Adrenal gland (tissue), 12 donors: ENCODE data around the gene ADA. TPM values are rescaled to one million over a fixed set of nuclear protein-coding genes. Genes with fewer than 3 reads are reported as not detected.
A peak's percentile ranks its signal among the peaks of the same experiment; 100 is the strongest.

Source experiments
- DNase-seq, 7 donors: peaks; one replicate each; pipeline ENCODE4 v3.0.0-alpha.2; 2019 to 2020
- H3K27ac ChIP-seq, 5 donors: fragments of 200-600 bp; sonication (generic) in 4 of 5; 1 replicate in 3 of 5; 2 replicates in 2 of 5; pipeline versions ENCODE4 v1.5.1 to v1.8.0; 2016 to 2020; ENCODE audit warnings: mild to moderate bottlenecking in 1 of 5
- H3K27me3 ChIP-seq: fragments of 200-600 bp; 2 replicates; pipeline ENCODE4 v1.8.0; 2021
- H3K36me3 ChIP-seq, 2 donors: fragments of 200-600 bp; replicated peaks in 1 of 2; 1 replicate in 1 of 2; 2 replicates in 1 of 2; pipeline versions ENCODE4 v1.5.1 to v1.8.0; 2018 to 2022
- H3K4me1 ChIP-seq, 2 donors: fragments of 200-600 bp; replicated peaks in 1 of 2; 1 replicate in 1 of 2; 2 replicates in 1 of 2; pipeline versions ENCODE4 v1.5.1 to v1.8.0; 2018 to 2021
- H3K4me3 ChIP-seq, 4 donors: fragments of 200-600 bp; sonication (generic) in 3 of 4; one replicate each; pipeline ENCODE4 v1.5.1; 2016 to 2018
- H3K9me3 ChIP-seq, 3 donors: fragments of 200-600 bp; sonication (generic) in 1 of 3; replicated peaks in 1 of 3; 1 replicate in 2 of 3; 2 replicates in 1 of 3; pipeline versions ENCODE4 v1.5.1 to v1.8.0; 2016 to 2021
- POLR2A ChIP-seq, 2 donors: fragments of 450-650 bp; IDR thresholded peaks; one replicate each; pipeline ENCODE4 v1.6.1; 2017; ENCODE audit warnings: antibody characterized with exemption in 2 of 2, mild to moderate bottlenecking in 2 of 2, moderate library complexity in 1 of 2
- whole genome bisulfite sequencing, 4 donors: extraction: QIAGEN DNeasy Blood & Tissue Kit in 2 of 4; methylation state at CpG; one replicate each; pipeline versions ENCODE4 v1.1.5 to v1.1.7; 2013 to 2017; 5-methylcytosine and 5-hydroxymethylcytosine counted together
- intact Hi-C, 2 donors: fragments of 100-400 bp; cut with DNase I; formaldehyde crosslinking; loops; one replicate each; pipeline versions ENCODE4 v1.14.1 to v1.15.0; 2022 to 2023
- polyA plus RNA-seq, 3 donors: library from polyadenylated mRNA; stranded (reverse); fragments of 200-250 nt in 2 of 3; fragments of 350-450 nt in 1 of 3; fragmentation: Illumina TruSeq in 1 of 3; extraction: RNeasy Lipid Tissue Mini Kit (QIAGEN cat#74804) in 1 of 3; gene quantifications; one replicate each; pipeline ENCODE4 v1.2.3, GENCODE V29; 2013 to 2014
- total RNA-seq, 9 donors: library from RNA; depleted of rRNA in 4 of 9; stranded (reverse); fragments of >200 nt in 4 of 9; fragments of 120-200 nt in 1 of 9; fragmentation: NEBNext Ultra II Directional in 1 of 9; extraction: Animal tissue kit (Norgen Biotek cat#: 25700) in 1 of 9; gene quantifications; one replicate each; pipeline versions ENCODE4 v1.1.0 to v1.2.4, GENCODE V29; 2013 to 2023
- TF ChIP-seq, protein P1 (sequence below), 6 experiments: fragments of 450-650 bp in 4 of 6; fragments of 200-600 bp in 2 of 6; sonication (generic) in 1 of 6; IDR thresholded peaks; 1 replicate in 5 of 6; 2 replicates in 1 of 6; pipeline versions ENCODE4 v1.5.1 to v1.8.0; 2016 to 2021; ENCODE audit warnings: antibody characterized with exemption in 6 of 6, mild to moderate bottlenecking in 2 of 6, moderate library complexity in 1 of 6
- donor health status: healthy with polysubstance abuse.
- donor health status: Bipolar disorder and iron deficiency.
- donor health status: DM: yes; HTN: yes; CAD: no.
- donor health status: DM: no; HTN: no; CAD: no.
- donor health status: DM: no; HTN: no; CAD: no.
- donor health status: DM: yes; HTN: yes; CAD: no.

The ADA gene
- total and polyA plus RNA-seq, 12 donors, result 3.4 to 16.4 (median 10.0) TPM

GRCh38 chr20:44693627-44694026 lies 42.1 kb upstream of the ADA start:
- no peak for DNase-seq
- intact Hi-C loops, result no loop called here
- Histone ChIP-seq H3K36me3 (no peaks in the 10 kb centered on the region), H3K4me3 (no peak overlapping the region), H3K27me3 (no peaks in the 10 kb centered on the region), H3K4me1 (peaks cover 16 to 39% of the 10 kb centered on the region in 2 donors), H3K9me3 (no peaks in the 10 kb centered on the region), H3K27ac (peak overlapping the region in 4 of 5 donors; percentile 62 to 91 (median 80))
- TF ChIP-seq, protein P1, sequence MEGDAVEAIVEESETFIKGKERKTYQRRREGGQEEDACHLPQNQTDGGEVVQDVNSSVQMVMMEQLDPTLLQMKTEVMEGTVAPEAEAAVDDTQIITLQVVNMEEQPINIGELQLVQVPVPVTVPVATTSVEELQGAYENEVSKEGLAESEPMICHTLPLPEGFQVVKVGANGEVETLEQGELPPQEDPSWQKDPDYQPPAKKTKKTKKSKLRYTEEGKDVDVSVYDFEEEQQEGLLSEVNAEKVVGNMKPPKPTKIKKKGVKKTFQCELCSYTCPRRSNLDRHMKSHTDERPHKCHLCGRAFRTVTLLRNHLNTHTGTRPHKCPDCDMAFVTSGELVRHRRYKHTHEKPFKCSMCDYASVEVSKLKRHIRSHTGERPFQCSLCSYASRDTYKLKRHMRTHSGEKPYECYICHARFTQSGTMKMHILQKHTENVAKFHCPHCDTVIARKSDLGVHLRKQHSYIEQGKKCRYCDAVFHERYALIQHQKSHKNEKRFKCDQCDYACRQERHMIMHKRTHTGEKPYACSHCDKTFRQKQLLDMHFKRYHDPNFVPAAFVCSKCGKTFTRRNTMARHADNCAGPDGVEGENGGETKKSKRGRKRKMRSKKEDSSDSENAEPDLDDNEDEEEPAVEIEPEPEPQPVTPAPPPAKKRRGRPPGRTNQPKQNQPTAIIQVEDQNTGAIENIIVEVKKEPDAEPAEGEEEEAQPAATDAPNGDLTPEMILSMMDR (IDR thresholded peaks at IDR 0.05), result no peak
- no peak for TF ChIP-seq POLR2A (IDR thresholded peaks at IDR 0.05)

GRCh38 chr20:44692932-44693480 lies 41.5 kb upstream of the ADA start:
- peak in 1 of 2 donors; percentile 67 for TF ChIP-seq POLR2A (IDR thresholded peaks at IDR 0.05)
- TF ChIP-seq, protein P1 (IDR thresholded peaks at IDR 0.05), result no peak
- 23 to 50% (median 33%) methylated on average over 4 to 7 of the region's 7 CpGs for WGBS, 4 donors
- peaks cover 16 to 39% of the 10 kb centered on the region in 2 donors for H3K4me1 ChIP-seq
- H3K9me3 ChIP-seq, result no peaks in the 10 kb centered on the region
- H3K27ac ChIP-seq, result peak overlapping the region; percentile 62 to 91 (median 79)
- no peaks in the 10 kb centered on the region for H3K36me3 ChIP-seq
- intact Hi-C loops, result no loop called here
- H3K27me3 ChIP-seq, result no peaks in the 10 kb centered on the region
- H3K4me3 ChIP-seq, result no peak overlapping the region
- peak; percentile 60 to 92 (median 92) for DNase-seq

- DNase-seq, result peak in 2 of 7 donors; percentile 38 to 59
- intact Hi-C loops, result no loop called here
- 59 to 78% (median 70%) methylated on average over 7 of the region's 7 CpGs for WGBS, 4 donors
- no peak for TF ChIP-seq POLR2A (IDR thresholded peaks at IDR 0.05)
- TF ChIP-seq, protein P1 (IDR thresholded peaks at IDR 0.05), result no peak
- Histone ChIP-seq H3K4me1 (peaks cover 16 to 39% of the 10 kb centered on the region in 2 donors), H3K27me3 (no peaks in the 10 kb centered on the region), H3K9me3 (no peaks in the 10 kb centered on the region), H3K36me3 (no peaks in the 10 kb centered on the region), H3K27ac (peak overlapping the region in 3 of 5 donors; percentile 37 to 87 (median 56)), H3K4me3 (no peak overlapping the region)
These were observed 40.2 kb upstream of the ADA start for GRCh38 chr20:44691424-44692423.

- Histone ChIP-seq H3K36me3 (no peaks in the 10 kb centered on the region), H3K27me3 (no peaks in the 10 kb centered on the region), H3K27ac (peak overlapping the region in 3 of 5 donors; percentile 37 to 87 (median 56)), H3K4me3 (no peak overlapping the region), H3K4me1 (peaks cover 16 to 39% of the 10 kb centered on the region in 2 donors), H3K9me3 (no peaks in the 10 kb centered on the region)
- WGBS, 4 donors, result 62 to 73% (median 70%) methylated on average over 9 of the region's 9 CpGs
- peak in 5 of 7 donors; percentile 55 to 79 (median 67) for DNase-seq
- TF ChIP-seq, protein P1 (IDR thresholded peaks at IDR 0.05), result no peak
- TF ChIP-seq POLR2A (IDR thresholded peaks at IDR 0.05), result peak in 1 of 2 donors; percentile 28
- intact Hi-C loops, result no loop called here
These were observed 39.4 kb upstream of the ADA start for GRCh38 chr20:44690781-44691423.
